Natural killer cell (primary cell): ENCODE measurements around the gene USP7. TPM values are rescaled to one million over a fixed set of nuclear protein-coding genes. Genes with fewer than 3 reads are reported as not detected.
A peak's percentile ranks its signal among the peaks of the same experiment; 100 is the strongest.
"Not testable (repeated sequence)": the region's sequence is repeated elsewhere in the genome, so short reads cannot be mapped to it uniquely, and the experiment has no call there.

Experiments
- ATAC-seq, 3 donors: fragments of 150-1000 bp in 2 of 3; fragments of 200-7000 bp in 1 of 3; cut with Tn5 transposase; 1 replicate in 1 of 3; 2 replicates in 2 of 3; pipeline ENCODE4 v1.10.0; 2021; ENCODE audit warnings: mild to moderate bottlenecking in 2 of 3, moderate library complexity in 2 of 3
- DNase-seq, 2 donors: peaks; one replicate each; pipeline versions ENCODE4 v3.0.0 to v3.0.0-alpha.2; 2013 to 2021; ENCODE audit warnings: mixed read lengths in 1 of 2
- H3K27ac ChIP-seq: one replicate; pipeline ENCODE4 v1.5.1; 2013; ENCODE audit warnings: mild to moderate bottlenecking, low read length
- H3K27me3 ChIP-seq: one replicate; pipeline ENCODE4 v1.6.1; 2013; ENCODE audit warnings: low read length; ENCODE audit not compliant: control insufficient read depth, insufficient read depth
- H3K36me3 ChIP-seq: one replicate; pipeline ENCODE4 v1.6.1; 2013; ENCODE audit warnings: low read length; ENCODE audit not compliant: control insufficient read depth, insufficient read depth
- H3K4me1 ChIP-seq: one replicate; pipeline ENCODE4 v1.6.1; 2013; ENCODE audit warnings: low read length; ENCODE audit not compliant: control insufficient read depth, insufficient read depth
- H3K4me3 ChIP-seq: one replicate; pipeline ENCODE4 v1.5.1; 2013; ENCODE audit warnings: low read length
- H3K9me3 ChIP-seq: one replicate; pipeline ENCODE4 v1.6.1; 2013; ENCODE audit warnings: low read length; ENCODE audit not compliant: control insufficient read depth, insufficient read depth
- H3K27ac Mint-ChIP-seq, 2 donors: one replicate each; pipeline ENCODE4 v1.8.0; 2022; ENCODE audit warnings: mild to moderate bottlenecking in 2 of 2, mixed read lengths in 2 of 2, moderate library complexity in 1 of 2
- H3K27me3 Mint-ChIP-seq, 2 donors: one replicate each; pipeline ENCODE4 v1.8.0; 2022; ENCODE audit warnings: low read depth in 2 of 2, mixed read lengths in 2 of 2
- H3K36me3 Mint-ChIP-seq: one replicate; pipeline ENCODE4 v1.8.0; 2022; ENCODE audit warnings: mixed read lengths
- H3K4me1 Mint-ChIP-seq, 2 donors: one replicate each; pipeline ENCODE4 v1.8.0; 2022; ENCODE audit warnings: mixed read lengths in 2 of 2
- H3K4me3 Mint-ChIP-seq: one replicate; pipeline ENCODE4 v1.8.0; 2022; ENCODE audit warnings: mild to moderate bottlenecking, moderate library complexity, mixed read lengths
- H3K9me3 Mint-ChIP-seq, 2 donors: one replicate each; pipeline ENCODE4 v1.8.0; 2022; ENCODE audit warnings: mixed read lengths in 2 of 2
- WGBS: methylation state at CpG from one replicate; pipeline ENCODE4 v1.1.7; 2013; ENCODE audit warnings: missing lambda C conversion rate; ENCODE audit not compliant: insufficient coverage; 5-methylcytosine and 5-hydroxymethylcytosine counted together
- intact Hi-C: fragments of 100-400 bp; cut with micrococcal nuclease; formaldehyde crosslinking; loops from one replicate; pipeline ENCODE4 v1.14.2; 2022
- total RNA-seq, 4 donors: library from RNA; stranded (reverse); fragments of 120-200 nt in 1 of 4; gene quantifications; one replicate each; pipeline versions ENCODE4 v1.2.3 to v1.2.4, GENCODE V29; 2013 to 2022
- TF ChIP-seq, protein P1 (sequence below): fragments of 200-600 bp; IDR thresholded peaks from one replicate; pipeline ENCODE4 v1.8.0; 2022; ENCODE audit warnings: antibody characterized with exemption

USP7 gene
- total RNA-seq, 3 donors from 2014 or later (not counting 1 experiment from before 2014, with no cell fraction given) = 213 to 268 (median 236) TPM

GRCh38 chr16:8919089-8919933 lies 44.4 kb downstream of the USP7 start:
- Mint-ChIP-seq H3K27ac (peak overlapping the region; percentile 36 to 47), H3K27me3 (no peaks in the 10 kb centered on the region), H3K9me3 (no peaks in the 10 kb centered on the region), H3K4me1 (peaks cover 30 to 52% of the 10 kb centered on the region in 2 donors), H3K36me3 (peaks cover 6% of the 10 kb centered on the region), H3K4me3 (no peak overlapping the region)
- Histone ChIP-seq H3K4me3 (no peak overlapping the region), H3K4me1 (peaks cover 12% of the 10 kb centered on the region), H3K27ac (no peak overlapping the region), H3K36me3 (peaks cover 66% of the 10 kb centered on the region), H3K9me3 (no peaks in the 10 kb centered on the region), H3K27me3 (no peaks in the 10 kb centered on the region)
- intact Hi-C loops = loop anchor here (10.0 kb wide), 1 partner anchor 45 kb away; the partner anchor contains the start of gene USP7
- TF ChIP-seq, protein P1, sequence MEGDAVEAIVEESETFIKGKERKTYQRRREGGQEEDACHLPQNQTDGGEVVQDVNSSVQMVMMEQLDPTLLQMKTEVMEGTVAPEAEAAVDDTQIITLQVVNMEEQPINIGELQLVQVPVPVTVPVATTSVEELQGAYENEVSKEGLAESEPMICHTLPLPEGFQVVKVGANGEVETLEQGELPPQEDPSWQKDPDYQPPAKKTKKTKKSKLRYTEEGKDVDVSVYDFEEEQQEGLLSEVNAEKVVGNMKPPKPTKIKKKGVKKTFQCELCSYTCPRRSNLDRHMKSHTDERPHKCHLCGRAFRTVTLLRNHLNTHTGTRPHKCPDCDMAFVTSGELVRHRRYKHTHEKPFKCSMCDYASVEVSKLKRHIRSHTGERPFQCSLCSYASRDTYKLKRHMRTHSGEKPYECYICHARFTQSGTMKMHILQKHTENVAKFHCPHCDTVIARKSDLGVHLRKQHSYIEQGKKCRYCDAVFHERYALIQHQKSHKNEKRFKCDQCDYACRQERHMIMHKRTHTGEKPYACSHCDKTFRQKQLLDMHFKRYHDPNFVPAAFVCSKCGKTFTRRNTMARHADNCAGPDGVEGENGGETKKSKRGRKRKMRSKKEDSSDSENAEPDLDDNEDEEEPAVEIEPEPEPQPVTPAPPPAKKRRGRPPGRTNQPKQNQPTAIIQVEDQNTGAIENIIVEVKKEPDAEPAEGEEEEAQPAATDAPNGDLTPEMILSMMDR = no peak
- ATAC-seq (peak in 1 of 3 donors; percentile 27), DNase-seq (no peak)
- WGBS = 70% methylated on average over 18 of the region's 18 CpGs

- Histone ChIP-seq H3K36me3 (peaks cover 70% of the 10 kb centered on the region), H3K4me1 (peaks cover 14% of the 10 kb centered on the region)
- not testable (repeated sequence) for H3K27me3 ChIP-seq, H3K4me3 ChIP-seq, ATAC-seq, H3K4me3 Mint-ChIP-seq, DNase-seq, H3K27me3 Mint-ChIP-seq, H3K9me3 Mint-ChIP-seq, H3K9me3 ChIP-seq, H3K36me3 Mint-ChIP-seq, H3K27ac ChIP-seq
- Mint-ChIP-seq H3K27ac (peak overlapping the region in 1 of 2 donors; percentile 73), H3K4me1 (peaks cover 23 to 42% of the 10 kb centered on the region in 2 donors)
- 96% methylated on average over 10 of the region's 10 CpGs for WGBS
- intact Hi-C loops = loop anchor here (10.0 kb wide), 1 partner anchor 47 kb away; the partner anchor contains the start of gene USP7
These were observed 46.4 kb downstream of the USP7 start for GRCh38 chr16:8917336-8917735.

- Mint-ChIP-seq H3K9me3 (no peaks in the 10 kb centered on the region), H3K27ac (peak overlapping the region in 1 of 2 donors; percentile 73), H3K4me3 (no peak overlapping the region), H3K27me3 (no peaks in the 10 kb centered on the region), H3K36me3 (peaks cover 6% of the 10 kb centered on the region), H3K4me1 (peaks cover 30 to 42% of the 10 kb centered on the region in 2 donors)
- peaks cover 68% of the 10 kb centered on the region for H3K36me3 ChIP-seq
- ATAC-seq = no peak
- no peaks in the 10 kb centered on the region for H3K9me3 ChIP-seq
- H3K4me3 ChIP-seq = no peak overlapping the region
- H3K27ac ChIP-seq = no peak overlapping the region
- WGBS = 36% methylated on average over 2 of the region's 5 CpGs
- no peak for DNase-seq
- TF ChIP-seq, protein P1 = no peak
- no peaks in the 10 kb centered on the region for H3K27me3 ChIP-seq
- intact Hi-C loops = loop anchor here (10.0 kb wide), 1 partner anchor 48 kb away; the partner anchor contains the start of gene USP7
- H3K4me1 ChIP-seq = peaks cover 14% of the 10 kb centered on the region
These were observed 47.0 kb downstream of the USP7 start for GRCh38 chr16:8916541-8917225.
